A549 (cell line): ENCODE results near the gene P2RX6. TPM values are rescaled to one million over a fixed set of nuclear protein-coding genes. Genes with fewer than 3 reads are reported as not detected.

Source experiments
- ATAC-seq, 2 experiments: fragments of 200-7000 bp in 1 of 2; fragments of >200 bp in 1 of 2; cut with Nextera tagmentation in 1 of 2; cut with Tn5 transposase in 1 of 2; 3 replicates each; pipeline versions ENCODE4 v1.8.0 to v1.9.1; 2018 to 2020; ENCODE audit warnings: mild to moderate bottlenecking in 1 of 2, moderate library complexity in 1 of 2
- CTCF ChIA-PET: fragments of 300-600 bp; sonication (Branson Sonifier 250); formaldehyde crosslinking; extraction: SDS; loops from one replicate; lab custom pipeline; 2021; ENCODE audit warnings: antibody characterized with exemption, inconsistent platforms; lab: Yijun Ruan, JAX
- POLR2A ChIA-PET: fragments of 350-600 bp; formaldehyde crosslinking; extraction: SDS; loops from one replicate; lab custom pipeline; 2021; ENCODE audit warnings: antibody characterized with exemption, inconsistent platforms; lab: Yijun Ruan, JAX
- DNase-seq, 2 experiments: peaks; one replicate each; pipeline versions ENCODE4 v3.0.0 to v3.0.0-alpha.2; 2011 to 2016; ENCODE audit warnings: low read depth in 1 of 2, low spot score in 1 of 2
- FAIRE-seq: peaks from 2 replicates; lab custom pipeline; 2011; peaks lifted over from hg19 to GRCh38; lab: Jason Lieb, UNC
- H3K27ac ChIP-seq, 2 experiments: fragments of >200 bp; sonication (Bioruptor Twin); formaldehyde crosslinking; 3 replicates each; pipeline ENCODE4 v1.5.1; 2016 to 2017
- H3K4me1 ChIP-seq: fragments of >200 bp; sonication (Bioruptor Twin); formaldehyde crosslinking; 3 replicates; pipeline ENCODE4 v1.6.1; 2016
- H3K4me2 ChIP-seq: fragments of >200 bp; sonication (Bioruptor Twin); formaldehyde crosslinking; 3 replicates; pipeline ENCODE4 v1.6.1; 2016
- H3K4me3 ChIP-seq: fragments of >200 bp; sonication (Bioruptor Twin); formaldehyde crosslinking; 3 replicates; pipeline ENCODE4 v1.5.1; 2016
- H3K9me3 ChIP-seq: fragments of >200 bp; sonication (Bioruptor Twin); formaldehyde crosslinking; 3 replicates; pipeline ENCODE4 v1.6.1; 2016
- CEBPB ChIP-seq, 2 experiments: fragments of >200 bp in 1 of 2; sonication (Bioruptor Twin) in 1 of 2; formaldehyde crosslinking in 1 of 2; IDR thresholded peaks; 2 replicates each; pipeline ENCODE4 v1.6.1; 2012 to 2016
- EHF ChIP-seq: fragments of 250-450 bp; sonication (Bioruptor Pico); IDR thresholded peaks from 2 replicates; pipeline ENCODE4 v1.5.0; 2020; ENCODE audit warnings: mild to moderate bottlenecking
- ESRRA ChIP-seq: fragments of 150-350 bp; IDR thresholded peaks from 2 replicates; pipeline ENCODE4 v1.6.1; 2014; ENCODE audit warnings: mild to moderate bottlenecking, low read length, borderline replicate concordance
- FOSB ChIP-seq: fragments of 250-450 bp; sonication (Bioruptor Pico); IDR thresholded peaks from 2 replicates; pipeline ENCODE4 v1.5.0; 2020; ENCODE audit warnings: mild to moderate bottlenecking, moderate library complexity
- FOXS1 ChIP-seq: fragments of 250-450 bp; sonication (Bioruptor Pico); IDR thresholded peaks from 2 replicates; pipeline ENCODE4 v1.5.0; 2020; ENCODE audit warnings: mild to moderate bottlenecking, moderate library complexity
- GATA3 ChIP-seq: IDR thresholded peaks from 2 replicates; pipeline ENCODE4 v1.6.1; 2012; ENCODE audit warnings: borderline replicate concordance
- HOXB5 ChIP-seq: fragments of 250-450 bp; sonication (Bioruptor Pico); IDR thresholded peaks from 2 replicates; pipeline ENCODE4 v1.5.0; 2020; ENCODE audit warnings: mild to moderate bottlenecking, moderate library complexity
- JUN ChIP-seq, 2 experiments: fragments of >200 bp; sonication (Bioruptor Twin); formaldehyde crosslinking; IDR thresholded peaks; 2 replicates in 1 of 2; 3 replicates in 1 of 2; pipeline ENCODE4 v1.6.1; 2016 to 2017
- KDM1A ChIP-seq: fragments of 200-600 bp; sonication (generic); IDR thresholded peaks from 2 replicates; pipeline ENCODE4 v1.6.1; 2016; ENCODE audit warnings: low read depth, mild to moderate bottlenecking
- MAFK ChIP-seq: fragments of 450-650 bp; IDR thresholded peaks from 2 replicates; pipeline ENCODE4 v1.6.1; 2014; ENCODE audit not compliant: partially characterized antibody
- MAZ ChIP-seq: fragments of 150-350 bp; IDR thresholded peaks from 2 replicates; pipeline ENCODE4 v1.6.1; 2014; ENCODE audit warnings: antibody characterized with exemption, low read depth, low read length, borderline replicate concordance
- MYC ChIP-seq: IDR thresholded peaks from 2 replicates; pipeline ENCODE4 v1.6.1; 2012; ENCODE audit warnings: mild to moderate bottlenecking, inconsistent platforms, low read length, improper control_type of control experiment, borderline replicate concordance
- NPAS2 ChIP-seq: fragments of 250-450 bp; sonication (Bioruptor Pico); IDR thresholded peaks from 2 replicates; pipeline ENCODE4 v1.8.0; 2022; ENCODE audit warnings: mild to moderate bottlenecking, moderate library complexity, borderline replicate concordance
- POLR2A ChIP-seq: IDR thresholded peaks from 2 replicates; pipeline ENCODE4 v1.6.1; 2012; ENCODE audit warnings: mild to moderate bottlenecking, low read length
- POLR2AphosphoS2 ChIP-seq: conservative IDR thresholded peaks from 2 replicates; pipeline ENCODE4 v1.6.1; 2012; ENCODE audit warnings: low read length, improper control_type of control experiment, inconsistent platforms
- RAD21 ChIP-seq, 2 experiments: fragments of >200 bp in 1 of 2; sonication (Bioruptor Twin) in 1 of 2; formaldehyde crosslinking in 1 of 2; IDR thresholded peaks in 1 of 2; conservative IDR thresholded peaks in 1 of 2; 2 replicates in 1 of 2; 3 replicates in 1 of 2; pipeline ENCODE4 v1.6.1; 2012 to 2018; ENCODE audit warnings: inconsistent platforms in 1 of 2
- RCOR1 ChIP-seq: fragments of 150-350 bp; IDR thresholded peaks from 2 replicates; pipeline ENCODE4 v1.6.1; 2014; ENCODE audit warnings: antibody characterized with exemption, low read length, low read depth
- RNF2 ChIP-seq: fragments of 200-600 bp; sonication (generic); IDR thresholded peaks from 2 replicates; pipeline ENCODE4 v1.6.1; 2016; ENCODE audit warnings: low read depth, mild to moderate bottlenecking, antibody characterized with exemption, moderate library complexity, borderline replicate concordance
- SREBF2 ChIP-seq: fragments of 450-650 bp; IDR thresholded peaks from 2 replicates; pipeline ENCODE4 v1.6.1; 2014; ENCODE audit warnings: mild to moderate bottlenecking, moderate library complexity
- TP53 ChIP-seq: fragments of 250-450 bp; sonication (Bioruptor Pico); IDR thresholded peaks from 2 replicates; pipeline ENCODE4 v1.5.0; 2021; ENCODE audit warnings: mild to moderate bottlenecking, moderate library complexity
- ZC3H11A ChIP-seq: fragments of 450-650 bp; IDR thresholded peaks from 2 replicates; pipeline ENCODE4 v1.6.1; 2014; ENCODE audit warnings: antibody characterized with exemption, mild to moderate bottlenecking
- ZSCAN20 ChIP-seq: fragments of 250-450 bp; sonication (Bioruptor Pico); IDR thresholded peaks from 2 replicates; pipeline ENCODE4 v1.8.0; 2022; ENCODE audit warnings: mild to moderate bottlenecking, moderate library complexity
- WGBS: methylation state at CpG from one replicate; pipeline ENCODE4 v1.1.6; 2017; ENCODE audit errors: missing lambda C conversion rate; 5-methylcytosine and 5-hydroxymethylcytosine counted together
- polyA plus RNA-seq, 4 experiments: library from polyadenylated mRNA; depleted of rRNA in 3 of 4; stranded (reverse); fragments of >200 nt; fragmentation: RNase III in 1 of 4; extraction: RNeasy Plus Mini Kit Qiagen cat#74134 plus additional on column Dnase treatment in 1 of 4; gene quantifications; 2 replicates in 3 of 4; 3 replicates in 1 of 4; pipeline ENCODE4 v1.2.3, GENCODE V29; 2011 to 2017
- TF ChIP-seq, protein P1 (sequence below): fragments of 250-450 bp; sonication (Bioruptor Pico); IDR thresholded peaks from 2 replicates; pipeline ENCODE4 v1.5.0; 2021; ENCODE audit warnings: mild to moderate bottlenecking, moderate library complexity, borderline replicate concordance
- TF ChIP-seq, protein P2 (sequence below): fragments of 150-350 bp; IDR thresholded peaks from 2 replicates; pipeline ENCODE4 v1.6.1; 2014; ENCODE audit warnings: low read depth, mild to moderate bottlenecking, low read length
- TF ChIP-seq, protein P3 (sequence below): IDR thresholded peaks from 2 replicates; pipeline ENCODE4 v1.6.1; 2012
- TF ChIP-seq, protein P4 (sequence below): fragments of >200 bp; sonication (Bioruptor Twin); formaldehyde crosslinking; IDR thresholded peaks from 2 replicates; pipeline ENCODE4 v1.6.1; 2016

P2RX6 gene
- polyA plus RNA-seq, 2 of the 4 experiments (the other 2 are of a cell fraction) = 0.67 to 0.92 TPM

DNA sequence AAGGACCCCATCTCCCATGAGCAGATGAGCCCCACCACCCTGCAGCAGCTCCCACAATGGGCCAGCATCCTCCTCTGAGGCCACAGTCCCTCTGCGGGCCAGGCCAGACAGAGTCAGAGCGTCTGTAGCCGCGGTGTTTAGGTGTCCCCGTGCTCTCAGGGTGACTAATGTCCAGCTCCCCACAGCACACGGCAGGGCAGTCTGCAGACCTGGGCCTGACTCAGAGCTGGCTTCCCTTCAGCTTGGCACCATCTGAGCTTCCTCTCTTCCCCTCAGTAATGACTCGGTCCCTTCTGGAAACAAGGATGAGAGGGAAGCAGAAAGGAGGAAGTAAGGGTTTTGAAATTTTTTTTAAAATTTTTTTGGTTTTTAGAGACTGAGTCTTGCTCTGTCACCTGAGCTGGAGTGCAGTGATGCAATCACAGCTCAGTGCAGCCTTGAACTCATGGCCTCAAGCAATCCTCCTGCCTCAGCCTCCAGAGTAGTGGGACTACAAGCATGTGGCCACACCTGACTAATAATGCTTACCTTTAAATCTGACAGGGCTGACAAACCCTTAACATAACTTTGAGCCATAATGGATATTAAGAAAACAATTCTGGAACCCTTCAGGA lies 59.2 kb downstream of the P2RX6 start:
- FAIRE-seq (no peak), ATAC-seq (peak; percentile 42 to 73; a peak in 4 of 6 replicates), DNase-seq (peak; percentile 9 to 25)
- CTCF ChIA-PET = interaction anchor here (1.2 to 1.5 kb wide), 2 partner anchors 25 to 29 kb away, joined by 3 to 4 read pairs; no protein-coding TSS in a partner anchor
- POLR2A ChIA-PET = interaction anchor here (1.1 kb wide), 1 partner anchor 92 kb away, joined by 4 read pairs; the partner anchor contains the start of gene LZTR1
- H3K4me1 ChIP-seq = peaks cover 3% of the 10 kb centered on the region; the same call in 1 of the 3 replicates
- no peak overlapping the region for H3K4me2 ChIP-seq
- WGBS = 10% methylated on average over 5 of the region's 7 CpGs
- no peak for TF ChIP-seq JUN (IDR thresholded peaks at IDR 0.05)
- no peak for TF ChIP-seq POLR2AphosphoS2
- TF ChIP-seq MAZ = no peak
- no peak for TF ChIP-seq SREBF2
- no peak for TF ChIP-seq EHF (CRISPR knock-in tag)
- TF ChIP-seq CEBPB (IDR thresholded peaks at IDR 0.05) = no peak
- TF ChIP-seq MAFK = no peak
- no peak for TF ChIP-seq MYC
- TF ChIP-seq FOXS1 (CRISPR knock-in tag) = no peak
- TF ChIP-seq RAD21 (conservative IDR thresholded peaks at IDR 0.05 in 1 of 2, IDR thresholded peaks at IDR 0.05 in 1 of 2) = no peak
- no peak for TF ChIP-seq POLR2A
- TF ChIP-seq, protein P1, sequence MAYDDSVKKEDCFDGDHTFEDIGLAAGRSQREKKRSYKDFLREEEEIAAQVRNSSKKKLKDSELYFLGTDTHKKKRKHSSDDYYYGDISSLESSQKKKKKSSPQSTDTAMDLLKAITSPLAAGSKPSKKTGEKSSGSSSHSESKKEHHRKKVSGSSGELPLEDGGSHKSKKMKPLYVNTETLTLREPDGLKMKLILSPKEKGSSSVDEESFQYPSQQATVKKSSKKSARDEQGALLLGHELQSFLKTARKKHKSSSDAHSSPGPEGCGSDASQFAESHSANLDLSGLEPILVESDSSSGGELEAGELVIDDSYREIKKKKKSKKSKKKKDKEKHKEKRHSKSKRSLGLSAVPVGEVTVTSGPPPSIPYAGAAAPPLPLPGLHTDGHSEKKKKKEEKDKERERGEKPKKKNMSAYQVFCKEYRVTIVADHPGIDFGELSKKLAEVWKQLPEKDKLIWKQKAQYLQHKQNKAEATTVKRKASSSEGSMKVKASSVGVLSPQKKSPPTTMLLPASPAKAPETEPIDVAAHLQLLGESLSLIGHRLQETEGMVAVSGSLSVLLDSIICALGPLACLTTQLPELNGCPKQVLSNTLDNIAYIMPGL (CRISPR knock-in tag) = no peak
- H3K4me3 ChIP-seq = no peak overlapping the region
- H3K9me3 ChIP-seq = no peaks in the 10 kb centered on the region
- H3K27ac ChIP-seq = peak overlapping the region in 1 of 2 experiments; percentile 21; a peak in 2 of 6 replicates

DNA sequence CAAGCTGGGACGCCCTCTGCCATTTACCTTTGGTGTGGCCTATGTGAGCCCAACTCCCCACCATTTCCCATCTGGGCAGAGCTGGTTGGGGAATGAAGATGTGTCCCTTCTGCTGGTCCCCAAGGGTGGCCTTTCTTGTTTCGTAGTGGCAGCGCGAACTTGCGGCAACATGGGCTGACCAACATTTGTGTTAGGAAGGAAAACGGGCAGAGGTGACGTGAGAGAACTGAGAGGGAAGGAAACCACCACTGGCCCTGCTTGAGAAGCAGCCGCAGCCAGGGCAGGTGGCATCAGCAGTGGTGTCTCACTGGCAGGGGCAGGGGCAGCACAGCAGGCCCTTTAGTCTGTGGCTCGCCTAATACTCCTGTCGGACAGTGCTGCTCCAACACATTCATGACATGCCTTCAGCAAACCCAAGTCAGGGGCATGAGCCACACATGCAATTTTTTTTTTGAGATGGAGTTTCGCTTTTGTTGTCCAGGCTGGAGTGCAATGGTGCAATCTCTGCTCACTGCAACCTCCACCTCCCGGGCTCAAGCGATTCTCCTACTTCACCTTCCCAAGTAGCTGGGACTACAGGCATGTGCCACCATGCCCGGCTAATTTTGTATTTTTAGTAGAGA lies 60.7 kb downstream of the P2RX6 start:
- FAIRE-seq (no peak), DNase-seq (no peak), ATAC-seq (no peak)
- no peak overlapping the region for H3K4me2 ChIP-seq
- ChIA-PET POLR2A (interaction anchor here (0.7 kb wide), 1 partner anchor 31 kb away, joined by 3 read pairs; no protein-coding TSS in a partner anchor), CTCF (interaction anchor here (0.6 to 1.4 kb wide), 2 partner anchors 25 to 27 kb away, joined by 3 to 4 read pairs; no protein-coding TSS in a partner anchor)
- no peak overlapping the region for H3K27ac ChIP-seq
- H3K9me3 ChIP-seq = no peaks in the 10 kb centered on the region
- H3K4me3 ChIP-seq = no peak overlapping the region
- WGBS = 91% methylated on average over 13 of the region's 14 CpGs
- peaks cover 3% of the 10 kb centered on the region; the same call in 1 of the 3 replicates for H3K4me1 ChIP-seq
- TF ChIP-seq KDM1A (no peak), MAZ (no peak), RCOR1 (no peak), ZC3H11A (no peak), MAFK (no peak), GATA3 (no peak), JUN (IDR thresholded peaks at IDR 0.05) (no peak), ZSCAN20 (CRISPR knock-in tag) (no peak), TP53 (no peak), ESRRA (no peak), RNF2 (no peak), NPAS2 (no peak), HOXB5 (CRISPR knock-in tag) (no peak), MYC (no peak), FOSB (CRISPR knock-in tag) (no peak)
- TF ChIP-seq, protein P2, sequence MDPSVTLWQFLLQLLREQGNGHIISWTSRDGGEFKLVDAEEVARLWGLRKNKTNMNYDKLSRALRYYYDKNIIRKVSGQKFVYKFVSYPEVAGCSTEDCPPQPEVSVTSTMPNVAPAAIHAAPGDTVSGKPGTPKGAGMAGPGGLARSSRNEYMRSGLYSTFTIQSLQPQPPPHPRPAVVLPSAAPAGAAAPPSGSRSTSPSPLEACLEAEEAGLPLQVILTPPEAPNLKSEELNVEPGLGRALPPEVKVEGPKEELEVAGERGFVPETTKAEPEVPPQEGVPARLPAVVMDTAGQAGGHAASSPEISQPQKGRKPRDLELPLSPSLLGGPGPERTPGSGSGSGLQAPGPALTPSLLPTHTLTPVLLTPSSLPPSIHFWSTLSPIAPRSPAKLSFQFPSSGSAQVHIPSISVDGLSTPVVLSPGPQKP = no peak
- TF ChIP-seq, protein P3, sequence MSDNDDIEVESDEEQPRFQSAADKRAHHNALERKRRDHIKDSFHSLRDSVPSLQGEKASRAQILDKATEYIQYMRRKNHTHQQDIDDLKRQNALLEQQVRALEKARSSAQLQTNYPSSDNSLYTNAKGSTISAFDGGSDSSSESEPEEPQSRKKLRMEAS = no peak
- TF ChIP-seq, protein P4, sequence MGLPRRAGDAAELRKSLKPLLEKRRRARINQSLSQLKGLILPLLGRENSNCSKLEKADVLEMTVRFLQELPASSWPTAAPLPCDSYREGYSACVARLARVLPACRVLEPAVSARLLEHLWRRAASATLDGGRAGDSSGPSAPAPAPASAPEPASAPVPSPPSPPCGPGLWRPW = no peak
- TF ChIP-seq, protein P1 (CRISPR knock-in tag) = no peak
